ENCODE results near the gene MYL2.

MYL2 gene

DNA sequence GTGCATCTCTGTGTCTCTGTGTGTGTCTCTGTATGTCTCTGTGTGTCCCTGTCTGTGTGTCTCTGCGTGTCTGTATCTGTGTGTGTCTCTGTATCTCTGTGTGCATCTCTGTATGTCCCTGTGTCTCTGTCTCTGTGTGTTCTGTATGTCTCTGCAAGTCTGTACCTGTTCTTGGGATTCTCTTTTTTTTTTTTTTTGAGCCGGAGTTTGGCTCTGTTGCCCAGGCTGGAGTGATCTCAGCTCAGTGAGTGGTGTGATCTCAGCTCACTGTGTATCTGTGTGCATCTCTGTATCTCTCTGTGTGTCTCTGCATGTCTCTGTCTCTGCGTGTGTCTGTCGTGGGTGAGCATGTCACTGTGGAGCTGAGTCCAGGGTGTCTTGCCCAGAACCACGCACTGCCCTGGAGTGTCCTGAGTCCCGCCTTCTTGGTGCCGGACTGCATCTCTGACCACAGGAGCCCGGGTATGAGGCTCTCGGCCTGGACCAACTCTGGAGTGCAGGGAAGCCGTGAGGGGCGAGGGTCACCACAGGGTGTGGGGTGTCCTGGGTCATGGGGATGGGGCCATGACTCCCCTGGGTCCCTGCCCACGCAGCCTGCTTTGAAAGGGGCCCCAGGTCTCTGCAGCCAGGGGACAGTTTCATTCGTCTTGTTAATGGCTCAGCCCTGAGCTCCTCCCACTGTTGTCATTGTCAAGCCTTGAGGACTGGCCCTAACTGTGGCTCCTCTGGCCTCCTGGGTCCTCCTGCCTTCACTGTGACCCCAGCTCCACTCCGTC, 11.8 kb downstream of the MYL2 start:
- DNase-seq (ENCODE audit: low read depth), result no peak
- TF ChIP-seq, protein P1, sequence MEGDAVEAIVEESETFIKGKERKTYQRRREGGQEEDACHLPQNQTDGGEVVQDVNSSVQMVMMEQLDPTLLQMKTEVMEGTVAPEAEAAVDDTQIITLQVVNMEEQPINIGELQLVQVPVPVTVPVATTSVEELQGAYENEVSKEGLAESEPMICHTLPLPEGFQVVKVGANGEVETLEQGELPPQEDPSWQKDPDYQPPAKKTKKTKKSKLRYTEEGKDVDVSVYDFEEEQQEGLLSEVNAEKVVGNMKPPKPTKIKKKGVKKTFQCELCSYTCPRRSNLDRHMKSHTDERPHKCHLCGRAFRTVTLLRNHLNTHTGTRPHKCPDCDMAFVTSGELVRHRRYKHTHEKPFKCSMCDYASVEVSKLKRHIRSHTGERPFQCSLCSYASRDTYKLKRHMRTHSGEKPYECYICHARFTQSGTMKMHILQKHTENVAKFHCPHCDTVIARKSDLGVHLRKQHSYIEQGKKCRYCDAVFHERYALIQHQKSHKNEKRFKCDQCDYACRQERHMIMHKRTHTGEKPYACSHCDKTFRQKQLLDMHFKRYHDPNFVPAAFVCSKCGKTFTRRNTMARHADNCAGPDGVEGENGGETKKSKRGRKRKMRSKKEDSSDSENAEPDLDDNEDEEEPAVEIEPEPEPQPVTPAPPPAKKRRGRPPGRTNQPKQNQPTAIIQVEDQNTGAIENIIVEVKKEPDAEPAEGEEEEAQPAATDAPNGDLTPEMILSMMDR (conservative IDR thresholded peaks at IDR 0.05; ENCODE audit: low read depth, low read length), result no peak
- H3K4me3 ChIP-seq (ENCODE audit: low read depth, low read length), result no peak overlapping the region

DNA sequence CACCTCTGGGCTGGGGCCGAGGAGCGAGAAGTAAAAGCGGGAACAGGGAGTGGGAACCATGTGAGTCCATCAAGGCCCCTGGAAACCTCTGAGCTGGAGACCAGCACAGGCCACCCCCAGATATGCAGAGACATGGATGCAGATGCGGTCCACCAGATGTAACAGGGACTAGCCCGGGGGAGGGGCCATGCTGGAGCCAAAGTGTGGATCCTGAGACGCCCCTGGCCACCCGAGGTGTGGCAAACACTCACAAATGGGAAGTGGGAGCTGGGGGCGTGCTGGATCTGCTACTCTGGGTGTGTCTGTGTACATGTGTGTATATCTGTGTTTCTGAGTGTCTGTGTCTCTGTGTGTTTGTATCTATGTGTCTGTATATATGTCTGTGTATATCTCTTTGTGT, 12.8 kb downstream of the MYL2 start:
- TF ChIP-seq, protein P1 (conservative IDR thresholded peaks at IDR 0.05; ENCODE audit: low read depth, low read length), result no peak
- H3K4me3 ChIP-seq (ENCODE audit: low read depth, low read length), result no peak overlapping the region
- no peak for DNase-seq (ENCODE audit: low read depth)

DNA sequence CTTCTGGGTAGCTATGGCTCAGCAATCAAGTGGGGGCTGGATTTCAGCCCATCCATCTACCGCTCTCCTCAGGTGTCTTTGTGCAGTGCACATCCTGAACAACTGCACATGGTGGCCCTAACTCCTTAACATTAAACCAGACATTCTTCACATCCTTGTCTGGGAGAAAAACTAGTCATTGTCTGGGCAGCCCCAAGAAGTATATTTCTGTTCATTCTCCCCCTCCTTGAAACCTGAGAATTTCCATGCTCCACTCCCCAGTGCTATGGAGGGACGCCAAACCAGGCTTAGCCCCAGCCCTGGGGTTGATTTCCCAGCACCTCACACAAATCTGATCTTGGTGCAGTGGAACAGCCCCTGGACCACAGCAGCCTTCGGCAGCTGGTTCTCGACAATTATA, 13.4 kb downstream of the MYL2 start:
- TF ChIP-seq, protein P1 (conservative IDR thresholded peaks at IDR 0.05; ENCODE audit: low read depth, low read length), result no peak
- DNase-seq (ENCODE audit: low read depth), result peak; percentile 24
- H3K4me3 ChIP-seq (ENCODE audit: low read depth, low read length), result no peak overlapping the region

DNA sequence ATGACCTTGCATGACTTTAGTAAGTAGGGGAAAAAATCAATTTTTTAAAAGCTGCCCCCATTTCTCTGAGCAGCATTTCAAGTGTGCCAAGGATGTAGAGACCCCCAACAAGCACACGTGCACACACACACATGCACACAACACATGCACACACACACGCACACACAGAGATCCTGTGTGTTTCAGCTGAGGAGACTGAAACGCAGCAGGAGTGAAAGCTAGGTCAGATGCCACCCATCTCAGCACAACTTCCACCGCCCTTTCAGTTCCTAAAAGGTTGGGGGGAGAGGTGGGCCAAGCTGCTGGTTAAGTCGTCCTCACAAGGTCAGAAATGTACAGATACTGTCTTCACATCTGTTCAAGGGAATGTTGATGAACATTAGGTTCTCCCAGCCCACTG, 13.9 kb downstream of the MYL2 start:
- H3K4me3 ChIP-seq (ENCODE audit: low read depth, low read length), result no peak overlapping the region
- no peak for DNase-seq (ENCODE audit: low read depth)
- TF ChIP-seq, protein P1 (conservative IDR thresholded peaks at IDR 0.05; ENCODE audit: low read depth, low read length), result no peak

DNA sequence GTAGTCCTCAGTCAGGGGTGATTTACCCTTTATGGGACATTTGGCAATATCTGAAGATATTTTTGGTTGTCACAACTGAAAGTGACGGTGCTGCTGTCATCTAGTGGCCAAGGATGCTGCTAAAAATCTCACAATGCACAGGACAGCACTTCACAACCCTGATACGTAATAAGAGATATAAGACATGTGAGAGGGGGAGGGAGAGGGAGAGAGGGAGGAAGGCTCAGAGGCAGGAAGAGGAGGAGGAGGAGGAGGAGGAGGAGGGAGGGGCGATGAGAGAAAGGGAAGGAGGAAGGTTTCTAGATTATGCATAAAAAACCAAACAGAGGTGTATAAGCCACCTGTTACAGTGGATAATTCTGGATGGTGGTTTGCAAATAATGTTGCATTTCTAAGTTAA, 14.3 kb downstream of the MYL2 start:
- no peak for DNase-seq (ENCODE audit: low read depth)
- TF ChIP-seq, protein P1 (conservative IDR thresholded peaks at IDR 0.05; ENCODE audit: low read depth, low read length), result no peak
- H3K4me3 ChIP-seq (ENCODE audit: low read depth, low read length), result no peak overlapping the region

DNA sequence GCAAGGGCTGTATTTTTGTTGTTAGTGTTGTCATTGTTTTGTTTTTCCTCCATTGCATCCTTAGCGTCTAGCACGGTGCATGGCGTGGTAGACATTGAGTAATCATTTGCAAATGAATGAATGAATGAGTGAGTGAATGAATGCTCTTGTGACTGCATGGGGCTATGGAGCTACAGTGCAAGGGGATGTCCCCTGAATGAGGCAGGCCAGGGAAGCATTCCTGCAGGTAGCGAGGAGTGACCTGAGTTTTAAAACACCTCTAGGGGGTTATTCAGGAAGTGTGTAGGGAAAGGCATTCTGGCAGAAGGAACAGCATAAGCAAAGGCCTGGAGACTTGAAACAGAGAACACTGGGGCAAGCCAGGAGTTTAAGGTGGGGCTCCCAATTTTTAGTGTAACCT, 16.9 kb downstream of the MYL2 start:
- no peak for DNase-seq (ENCODE audit: low read depth)
- TF ChIP-seq, protein P1 (conservative IDR thresholded peaks at IDR 0.05; ENCODE audit: low read depth, low read length), result no peak
- H3K4me3 ChIP-seq (ENCODE audit: low read depth, low read length), result no peak overlapping the region

DNA sequence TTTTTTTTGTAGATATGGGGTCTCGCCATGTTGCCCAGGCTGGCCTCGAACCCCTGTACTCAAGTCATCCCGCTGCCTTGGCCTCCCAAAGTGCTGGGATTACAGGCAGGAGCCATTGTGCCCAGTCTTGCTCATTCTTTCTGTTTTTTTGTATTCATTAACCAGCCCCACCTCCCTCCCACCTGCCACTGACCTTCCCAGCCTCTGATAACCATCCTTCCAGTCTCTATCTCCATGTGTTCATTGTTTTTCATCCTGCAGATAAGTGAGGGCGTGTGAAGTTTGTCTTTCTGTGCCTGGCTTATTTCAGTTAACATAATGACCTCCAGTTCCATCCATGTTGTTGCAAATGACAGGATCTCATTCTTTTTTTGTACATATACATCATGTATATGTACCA, 19.0 kb downstream of the MYL2 start:
- TF ChIP-seq, protein P1 (conservative IDR thresholded peaks at IDR 0.05; ENCODE audit: low read depth, low read length), result no peak

More for the DNA sequence above, 19.0 kb downstream of the MYL2 start:
- no peak overlapping the region for H3K4me3 ChIP-seq (ENCODE audit: low read depth, low read length)
- no peak for DNase-seq (ENCODE audit: low read depth)

Measured in choroid plexus epithelial cell (primary cell).